ENCODE data around the gene ZSCAN23.

The ZSCAN23 gene

DNA sequence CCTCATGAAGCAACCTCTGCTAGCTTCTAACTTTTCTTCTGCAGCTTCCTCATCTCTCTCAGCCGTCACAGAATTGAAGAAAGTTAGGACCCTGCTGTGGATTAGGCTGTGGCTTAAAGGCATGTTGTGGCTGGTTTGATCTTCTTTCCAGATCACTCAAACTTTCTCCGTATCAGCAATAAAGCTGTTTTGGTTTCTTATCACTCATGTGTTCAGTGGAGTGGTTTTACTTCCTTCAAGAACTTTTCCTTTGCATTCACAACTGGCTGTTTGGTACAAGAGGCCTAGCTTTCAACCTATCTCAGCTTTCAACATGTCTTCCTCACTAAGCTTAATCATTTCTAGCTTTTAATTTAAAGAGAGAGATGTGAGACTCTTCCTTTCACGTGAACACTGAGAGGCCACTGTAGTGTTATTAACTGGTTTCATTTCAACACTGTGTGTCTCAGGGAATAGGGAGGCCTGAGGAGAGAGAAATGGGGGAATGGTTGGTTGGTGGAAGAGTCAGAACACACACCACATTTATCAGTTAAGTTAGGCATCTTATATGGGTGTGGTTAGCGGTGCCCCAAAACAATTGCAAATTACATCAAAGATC is 17.2 kb downstream of the ZSCAN23 start:
- Mint-ChIP-seq H3K27me3 (ENCODE audit: low read depth, poor library complexity) (no peaks in the 10 kb centered on the region), H3K9me3 (peaks cover 25% of the 10 kb centered on the region), H3K4me1 (no peaks in the 10 kb centered on the region), H3K27ac (no peak overlapping the region), H3K36me3 (ENCODE audit: low read depth) (peaks cover 92% of the 10 kb centered on the region), H3K4me3 (no peak overlapping the region)
- DNase-seq, result no peak
- TF ChIP-seq, protein P1, sequence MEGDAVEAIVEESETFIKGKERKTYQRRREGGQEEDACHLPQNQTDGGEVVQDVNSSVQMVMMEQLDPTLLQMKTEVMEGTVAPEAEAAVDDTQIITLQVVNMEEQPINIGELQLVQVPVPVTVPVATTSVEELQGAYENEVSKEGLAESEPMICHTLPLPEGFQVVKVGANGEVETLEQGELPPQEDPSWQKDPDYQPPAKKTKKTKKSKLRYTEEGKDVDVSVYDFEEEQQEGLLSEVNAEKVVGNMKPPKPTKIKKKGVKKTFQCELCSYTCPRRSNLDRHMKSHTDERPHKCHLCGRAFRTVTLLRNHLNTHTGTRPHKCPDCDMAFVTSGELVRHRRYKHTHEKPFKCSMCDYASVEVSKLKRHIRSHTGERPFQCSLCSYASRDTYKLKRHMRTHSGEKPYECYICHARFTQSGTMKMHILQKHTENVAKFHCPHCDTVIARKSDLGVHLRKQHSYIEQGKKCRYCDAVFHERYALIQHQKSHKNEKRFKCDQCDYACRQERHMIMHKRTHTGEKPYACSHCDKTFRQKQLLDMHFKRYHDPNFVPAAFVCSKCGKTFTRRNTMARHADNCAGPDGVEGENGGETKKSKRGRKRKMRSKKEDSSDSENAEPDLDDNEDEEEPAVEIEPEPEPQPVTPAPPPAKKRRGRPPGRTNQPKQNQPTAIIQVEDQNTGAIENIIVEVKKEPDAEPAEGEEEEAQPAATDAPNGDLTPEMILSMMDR (IDR thresholded peaks at IDR 0.05), result no peak

DNA sequence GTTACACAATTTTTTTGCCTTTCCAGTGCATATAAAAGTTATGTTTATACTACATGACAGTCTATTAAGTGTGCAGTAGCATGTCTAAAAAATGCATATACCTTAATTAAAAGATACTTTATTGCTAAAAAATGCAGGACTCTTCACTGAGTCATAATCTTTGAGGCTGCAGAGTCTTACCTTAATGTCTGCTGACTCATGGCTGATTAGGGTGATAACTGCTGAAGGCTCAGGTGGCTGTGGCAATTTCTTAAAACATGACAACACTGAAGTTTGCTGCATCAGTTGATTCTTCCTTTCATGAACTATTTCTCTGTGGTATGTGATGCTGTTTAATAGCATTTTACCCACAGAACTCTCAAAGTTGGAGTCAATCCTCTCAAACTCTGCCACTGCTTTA is 19.1 kb downstream of the ZSCAN23 start:
- Mint-ChIP-seq H3K4me3 (no peak overlapping the region), H3K9me3 (peaks cover 25% of the 10 kb centered on the region), H3K27ac (no peak overlapping the region), H3K4me1 (no peaks in the 10 kb centered on the region), H3K27me3 (ENCODE audit: low read depth, poor library complexity) (no peaks in the 10 kb centered on the region), H3K36me3 (ENCODE audit: low read depth) (peaks cover 90% of the 10 kb centered on the region)
- DNase-seq, result no peak
- TF ChIP-seq, protein P1 (IDR thresholded peaks at IDR 0.05), result no peak

DNA sequence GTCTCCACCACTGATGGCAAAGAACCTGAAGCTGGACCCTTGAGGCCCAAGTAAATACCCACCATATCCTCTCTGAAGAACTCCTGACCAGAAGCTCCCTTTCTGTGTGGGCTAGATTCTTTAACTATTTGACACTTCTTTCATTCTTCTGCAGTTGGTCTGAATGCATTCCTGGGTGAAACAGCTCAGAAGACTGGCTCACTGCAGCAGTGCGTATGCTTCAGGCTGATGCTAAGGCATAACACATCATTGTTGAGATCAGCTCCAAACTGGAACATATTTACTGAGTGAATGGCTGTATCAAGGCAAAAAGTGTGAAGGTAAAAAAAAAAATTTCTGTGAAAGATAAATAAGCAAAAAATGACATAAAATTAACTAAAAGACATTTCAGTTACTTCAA is 19.7 kb downstream of the ZSCAN23 start:
- no peak for DNase-seq
- TF ChIP-seq, protein P1 (IDR thresholded peaks at IDR 0.05), result no peak
- Mint-ChIP-seq H3K4me1 (no peaks in the 10 kb centered on the region), H3K4me3 (no peak overlapping the region), H3K27me3 (ENCODE audit: low read depth, poor library complexity) (no peaks in the 10 kb centered on the region), H3K36me3 (ENCODE audit: low read depth) (peaks cover 88% of the 10 kb centered on the region), H3K27ac (no peak overlapping the region), H3K9me3 (peaks cover 25% of the 10 kb centered on the region)

DNA sequence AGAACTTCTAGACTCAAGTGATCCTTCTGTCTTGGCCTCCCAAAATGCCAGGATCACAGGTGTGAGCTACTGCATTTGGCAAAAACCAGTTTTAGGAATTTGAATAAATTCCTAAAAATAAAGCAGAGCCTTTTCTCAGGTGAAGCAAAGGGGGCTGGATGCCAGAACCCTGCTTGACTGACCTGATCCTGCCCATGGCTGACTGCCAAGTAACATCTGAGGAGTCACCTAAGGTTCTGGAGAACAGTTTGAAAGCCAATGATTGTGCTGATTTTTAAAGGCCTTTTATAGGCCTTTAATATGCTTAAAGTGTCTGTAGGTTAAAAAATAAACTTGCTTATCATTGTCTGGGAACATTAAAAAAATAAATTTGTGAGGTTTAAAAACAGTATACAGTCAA is 29.6 kb downstream of the ZSCAN23 start:
- Mint-ChIP-seq H3K27ac (no peak overlapping the region), H3K4me3 (no peak overlapping the region), H3K27me3 (ENCODE audit: low read depth, poor library complexity) (peaks cover 14% of the 10 kb centered on the region), H3K36me3 (ENCODE audit: low read depth) (peaks cover 18% of the 10 kb centered on the region), H3K9me3 (peaks cover 17% of the 10 kb centered on the region), H3K4me1 (no peaks in the 10 kb centered on the region)
- TF ChIP-seq, protein P1 (IDR thresholded peaks at IDR 0.05), result no peak
- no peak for DNase-seq

DNA sequence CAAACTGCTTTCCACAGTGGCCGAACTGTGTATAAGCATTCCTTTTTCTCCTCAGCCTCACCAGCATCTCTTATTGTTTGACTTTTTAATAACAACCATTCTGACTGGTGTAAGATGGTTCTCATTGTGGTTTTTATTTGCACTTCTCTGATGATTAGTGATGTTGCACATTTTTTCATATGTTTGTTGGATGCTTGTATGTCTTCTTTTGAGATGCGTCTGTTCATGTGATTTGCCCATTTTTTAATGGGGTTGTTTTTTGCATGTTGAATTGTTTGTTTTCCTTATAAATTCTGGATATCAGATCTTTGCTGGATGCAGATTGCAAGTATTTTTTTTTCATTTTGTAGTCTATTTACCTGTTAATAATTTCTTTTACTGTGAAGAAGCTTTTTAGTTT is 32.5 kb downstream of the ZSCAN23 start:
- Mint-ChIP-seq H3K4me1 (no peaks in the 10 kb centered on the region), H3K36me3 (ENCODE audit: low read depth) (peaks cover 14% of the 10 kb centered on the region), H3K27ac (no peak overlapping the region), H3K4me3 (no peak overlapping the region), H3K27me3 (ENCODE audit: low read depth, poor library complexity) (peaks cover 26% of the 10 kb centered on the region), H3K9me3 (peaks cover 17% of the 10 kb centered on the region)
- TF ChIP-seq, protein P1 (IDR thresholded peaks at IDR 0.05), result no peak
- DNase-seq, result no peak

DNA sequence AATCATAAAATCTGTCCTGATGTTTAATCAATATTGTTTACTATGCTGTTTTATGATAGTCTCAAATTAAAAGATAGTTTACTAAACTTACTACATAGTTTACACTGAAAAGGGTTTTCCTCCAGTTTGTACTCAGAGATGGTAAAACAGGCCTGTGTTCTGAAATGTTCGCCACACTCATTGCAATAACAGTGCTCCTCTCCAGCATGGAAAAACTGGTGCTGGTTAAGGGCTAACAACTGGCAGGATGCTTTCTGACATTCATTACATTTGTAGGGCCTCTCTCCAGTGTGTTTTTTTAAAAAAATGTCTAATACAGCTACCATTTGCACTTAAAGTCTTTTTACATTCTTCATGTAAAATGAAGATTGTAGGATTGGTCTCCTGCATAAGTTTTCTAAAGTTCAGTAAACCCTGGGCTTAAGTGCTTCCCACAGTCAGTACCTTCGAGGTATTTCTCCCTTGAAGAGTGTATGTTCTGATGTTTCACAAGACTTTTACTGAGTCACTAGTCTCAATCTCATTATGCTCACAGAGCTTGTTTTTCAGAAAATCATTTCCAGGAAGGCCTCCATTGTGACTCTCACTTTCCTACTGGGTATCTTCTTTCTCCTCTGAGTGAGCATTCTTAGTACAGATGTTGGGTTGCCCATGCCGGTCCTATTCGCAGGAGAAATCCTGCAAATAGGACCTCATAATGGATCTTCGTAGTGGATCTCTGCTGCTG is 35.1 kb downstream of the ZSCAN23 start:
- H3K4me1 Mint-ChIP-seq, result no peaks in the 10 kb centered on the region
- H3K27me3 Mint-ChIP-seq (ENCODE audit: low read depth, poor library complexity), result peaks cover 38% of the 10 kb centered on the region
- H3K27ac Mint-ChIP-seq, result no peak overlapping the region
- DNase-seq, result no peak
- peaks cover 17% of the 10 kb centered on the region for H3K9me3 Mint-ChIP-seq
- H3K36me3 Mint-ChIP-seq (ENCODE audit: low read depth), result peaks cover 7% of the 10 kb centered on the region
- TF ChIP-seq, protein P1 (IDR thresholded peaks at IDR 0.05), result no peak
- H3K4me3 Mint-ChIP-seq, result no peak overlapping the region
